DND-41 (cell line): ENCODE results near the gene CSNK1E.

Source experiments
- EZH2 ChIP-seq: IDR thresholded peaks from 3 replicates; pipeline ENCODE4 v1.6.1; 2012; ENCODE audit warnings: borderline replicate concordance, low read depth, mild to moderate bottlenecking, moderate library complexity, low read length, inconsistent platforms; ENCODE audit not compliant: severe bottlenecking
- TF ChIP-seq, protein P1 (sequence below): IDR thresholded peaks from 2 replicates; pipeline ENCODE4 v1.5.1; 2012; ENCODE audit warnings: borderline replicate concordance, low read length, moderate library complexity, mild to moderate bottlenecking; ENCODE audit not compliant: poor library complexity, severe bottlenecking; ENCODE audit errors: extremely low read depth

DNA sequence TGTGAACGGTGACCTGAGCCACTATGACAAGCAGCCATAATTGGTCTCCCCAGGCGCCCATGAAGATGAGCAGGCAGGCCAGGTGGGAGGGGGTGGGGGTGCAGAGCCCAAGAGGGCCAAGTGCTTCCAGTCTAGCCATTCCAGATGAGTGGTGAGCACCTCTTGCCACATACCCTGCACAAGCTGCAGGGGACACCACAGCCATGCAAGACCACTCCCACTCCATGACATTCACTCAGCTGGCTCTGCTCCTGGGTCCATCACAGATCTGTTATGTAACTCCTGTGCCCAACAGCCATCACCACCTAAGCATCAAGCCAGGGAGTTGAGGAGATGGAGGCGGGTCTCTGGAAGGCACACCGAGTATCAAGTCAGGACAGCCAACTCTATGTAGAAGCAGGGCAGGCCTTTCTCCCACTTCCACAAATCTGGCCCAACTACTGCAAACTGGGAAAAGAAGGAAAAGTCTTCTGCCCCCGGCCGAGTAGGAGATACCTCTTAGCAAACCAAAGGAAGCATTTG, 52.9 kb downstream of the CSNK1E start:
- TF ChIP-seq, protein P1, sequence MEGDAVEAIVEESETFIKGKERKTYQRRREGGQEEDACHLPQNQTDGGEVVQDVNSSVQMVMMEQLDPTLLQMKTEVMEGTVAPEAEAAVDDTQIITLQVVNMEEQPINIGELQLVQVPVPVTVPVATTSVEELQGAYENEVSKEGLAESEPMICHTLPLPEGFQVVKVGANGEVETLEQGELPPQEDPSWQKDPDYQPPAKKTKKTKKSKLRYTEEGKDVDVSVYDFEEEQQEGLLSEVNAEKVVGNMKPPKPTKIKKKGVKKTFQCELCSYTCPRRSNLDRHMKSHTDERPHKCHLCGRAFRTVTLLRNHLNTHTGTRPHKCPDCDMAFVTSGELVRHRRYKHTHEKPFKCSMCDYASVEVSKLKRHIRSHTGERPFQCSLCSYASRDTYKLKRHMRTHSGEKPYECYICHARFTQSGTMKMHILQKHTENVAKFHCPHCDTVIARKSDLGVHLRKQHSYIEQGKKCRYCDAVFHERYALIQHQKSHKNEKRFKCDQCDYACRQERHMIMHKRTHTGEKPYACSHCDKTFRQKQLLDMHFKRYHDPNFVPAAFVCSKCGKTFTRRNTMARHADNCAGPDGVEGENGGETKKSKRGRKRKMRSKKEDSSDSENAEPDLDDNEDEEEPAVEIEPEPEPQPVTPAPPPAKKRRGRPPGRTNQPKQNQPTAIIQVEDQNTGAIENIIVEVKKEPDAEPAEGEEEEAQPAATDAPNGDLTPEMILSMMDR, result no peak
- no peak for TF ChIP-seq EZH2
